ENCODE measurements around the gene CYP2J2.
"Not testable (repeated sequence)": the region's sequence is repeated elsewhere in the genome, so short reads cannot be mapped to it uniquely, and the experiment has no call there.

Gene CYP2J2

DNA sequence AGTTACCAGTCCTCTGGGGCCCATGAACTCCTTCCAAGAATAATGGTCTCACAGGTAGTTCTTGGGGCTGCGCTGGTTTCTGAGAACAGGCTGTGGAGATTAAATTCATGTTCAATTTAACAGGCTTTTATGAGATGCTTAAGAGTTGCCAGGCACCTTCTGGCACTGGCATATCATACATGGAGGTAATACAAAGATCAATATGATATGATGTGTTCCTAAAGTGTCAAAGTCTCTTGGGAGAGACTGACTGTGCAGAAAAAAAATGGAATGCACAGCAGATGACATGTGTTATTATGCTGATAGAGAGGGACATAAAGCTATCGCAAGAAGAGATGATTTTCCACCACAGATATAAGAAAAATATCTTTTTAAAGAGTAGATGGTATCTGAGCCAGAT lies 6.8 kb downstream of the CYP2J2 start:
- no peak for DNase-seq (ENCODE audit: low read depth)

DNA sequence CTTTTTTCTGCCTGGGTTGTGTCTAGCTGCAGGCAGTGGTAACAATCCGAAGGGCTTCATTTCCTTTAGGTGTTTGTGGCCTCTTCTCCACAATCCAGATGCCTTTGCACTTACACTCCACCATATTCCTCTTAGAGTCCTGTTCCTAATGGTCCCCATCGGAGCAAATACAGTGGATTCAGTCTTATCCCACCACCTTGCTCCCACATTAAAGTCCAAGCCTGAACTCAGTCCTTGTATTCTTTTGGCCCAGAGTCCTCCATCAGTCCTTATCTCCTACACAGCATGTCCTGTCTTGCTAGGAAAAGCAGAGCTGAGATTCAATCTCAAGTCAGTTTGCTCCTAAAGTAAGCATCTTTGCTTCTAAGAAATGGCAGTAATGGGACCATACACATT lies 8.8 kb downstream of the CYP2J2 start:
- no peak for DNase-seq (ENCODE audit: low read depth)

DNA sequence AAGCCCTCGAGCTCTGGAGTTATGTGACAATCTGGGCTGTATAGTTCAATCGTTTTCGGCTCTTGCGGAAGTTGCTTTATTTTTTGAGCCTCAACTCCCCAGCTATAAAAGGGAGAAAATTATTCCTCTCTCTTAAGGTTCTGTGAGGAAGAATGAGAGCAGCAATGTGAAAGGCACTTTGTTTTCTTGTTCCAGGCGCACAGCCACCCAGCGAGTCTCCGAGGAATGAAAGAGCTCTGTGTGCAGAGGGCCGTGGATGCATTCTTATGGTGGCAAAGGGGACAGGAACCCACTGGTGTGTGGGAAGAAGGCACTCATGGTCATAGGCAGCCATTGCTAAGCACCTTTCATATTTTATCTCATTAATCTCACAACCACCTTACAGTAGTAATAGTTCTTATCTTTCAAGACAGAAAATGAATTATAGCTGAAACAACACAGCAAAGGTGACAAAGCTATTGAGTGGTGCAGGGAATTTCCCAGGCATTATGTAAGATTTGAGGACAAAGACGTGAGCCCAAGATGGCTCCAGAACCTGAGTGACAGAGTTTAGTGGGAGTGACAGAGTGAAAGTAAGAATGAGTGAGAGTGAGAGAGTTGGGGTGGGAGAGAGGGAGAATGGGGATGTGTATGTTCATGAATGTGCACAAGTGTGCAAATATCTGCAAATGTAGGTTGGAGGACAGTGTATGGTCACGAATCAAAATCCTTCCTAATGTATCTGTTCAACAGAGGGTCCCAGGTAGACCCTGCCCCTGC lies 9.4 kb downstream of the CYP2J2 start:
- DNase-seq (ENCODE audit: low read depth) = no peak

DNA sequence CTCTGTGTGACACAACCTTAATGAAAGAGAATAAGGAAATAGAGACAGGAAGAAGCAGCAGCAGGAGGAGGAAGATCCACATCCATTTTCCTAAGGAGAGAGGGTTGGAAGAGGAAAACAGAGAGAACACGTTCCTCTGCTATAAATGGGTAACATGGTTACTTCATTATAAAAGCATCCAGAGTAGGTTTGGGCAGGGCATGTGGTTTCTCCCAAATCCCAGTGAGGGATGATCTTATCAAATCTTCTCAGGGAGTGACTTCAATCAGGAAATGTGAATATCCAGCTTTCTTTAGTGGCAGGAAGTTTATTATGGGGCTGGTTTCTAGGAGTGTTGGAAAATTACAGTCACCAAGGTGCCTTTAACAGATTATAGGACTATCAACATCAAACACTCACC lies 11.1 kb downstream of the CYP2J2 start:
- no peak for DNase-seq (ENCODE audit: low read depth)

DNA sequence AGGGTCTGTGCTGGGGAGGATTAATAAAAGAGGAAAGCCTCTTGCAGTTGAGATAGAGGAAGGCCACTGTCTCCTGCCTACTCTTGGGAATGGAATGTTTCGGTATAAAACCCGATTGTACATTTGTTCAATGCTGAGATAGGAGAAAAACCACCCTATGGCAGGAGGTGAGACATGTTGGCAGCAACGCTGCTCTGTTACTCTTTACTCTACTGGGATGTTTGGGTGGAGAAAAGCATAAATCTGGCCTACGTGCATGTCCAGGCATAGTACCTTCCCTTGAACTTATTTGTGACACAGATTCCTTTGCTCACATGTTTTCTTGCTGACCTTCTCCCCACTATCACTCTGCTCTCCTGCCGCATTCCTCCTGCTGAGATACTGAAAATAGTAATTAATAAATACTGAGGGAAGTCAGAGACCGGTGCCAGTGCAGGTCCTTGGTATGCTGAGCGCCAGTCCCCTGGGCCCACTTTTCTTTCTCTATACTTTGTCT lies 11.7 kb downstream of the CYP2J2 start:
- DNase-seq (ENCODE audit: low read depth) = not testable (repeated sequence)

DNA sequence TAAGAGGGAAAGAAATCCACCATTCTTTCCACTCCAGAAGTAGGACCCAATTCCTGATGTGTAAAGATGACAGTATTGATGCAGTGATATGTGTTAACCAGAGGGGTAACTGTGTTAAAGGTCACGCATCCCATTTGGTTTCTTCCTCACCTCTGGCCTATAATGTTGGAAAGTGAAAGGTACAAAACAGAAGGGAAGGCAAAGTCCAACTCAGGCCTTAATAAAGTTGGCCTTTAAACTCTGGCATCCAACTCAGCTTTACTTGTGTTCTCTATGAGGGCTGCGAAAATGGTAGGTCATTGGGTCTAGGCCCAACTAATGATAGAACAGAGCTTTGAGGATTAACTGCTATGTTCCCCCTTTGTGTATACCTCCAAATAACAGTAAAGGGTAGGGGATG lies 17.9 kb downstream of the CYP2J2 start:
- no peak for DNase-seq (ENCODE audit: low read depth)

DNA sequence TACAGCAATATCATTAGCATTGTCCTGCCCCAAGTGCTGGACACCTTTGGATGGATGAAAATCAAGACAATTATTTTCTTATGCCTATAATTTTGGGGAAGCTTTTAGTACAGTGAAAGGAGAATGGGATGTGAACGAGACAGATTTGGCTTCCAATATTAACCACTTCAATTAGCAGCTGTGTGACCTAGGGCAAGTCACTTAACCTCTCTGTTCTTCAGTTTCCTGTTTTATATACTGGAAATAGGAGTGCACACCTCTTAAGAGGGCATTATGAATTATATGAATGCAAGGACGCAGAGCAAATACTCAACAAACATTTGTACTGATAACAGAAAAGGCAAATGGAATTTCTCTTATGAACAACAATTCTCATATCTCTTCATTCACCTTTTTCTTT lies 18.5 kb downstream of the CYP2J2 start:
- no peak for DNase-seq (ENCODE audit: low read depth)

DNA sequence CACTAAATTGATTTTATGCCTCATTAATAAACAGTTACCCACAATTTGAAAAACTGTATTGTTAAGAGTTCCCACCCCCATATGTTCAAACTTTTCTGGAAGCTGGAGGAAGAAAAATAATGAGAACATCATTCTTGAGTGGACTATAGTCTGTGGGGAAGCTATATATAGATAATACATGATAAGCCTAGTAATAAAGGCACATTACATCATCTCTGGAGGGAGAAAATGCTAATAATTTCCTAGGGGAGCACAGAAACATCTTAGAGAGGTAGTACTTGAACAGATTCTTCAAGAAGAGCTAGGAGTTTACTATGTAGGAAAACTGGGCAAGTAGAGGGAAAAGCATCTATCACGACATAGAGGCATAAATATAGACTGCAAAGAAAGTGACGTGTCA lies 19.6 kb downstream of the CYP2J2 start:
- DNase-seq (ENCODE audit: low read depth) = no peak

DNA sequence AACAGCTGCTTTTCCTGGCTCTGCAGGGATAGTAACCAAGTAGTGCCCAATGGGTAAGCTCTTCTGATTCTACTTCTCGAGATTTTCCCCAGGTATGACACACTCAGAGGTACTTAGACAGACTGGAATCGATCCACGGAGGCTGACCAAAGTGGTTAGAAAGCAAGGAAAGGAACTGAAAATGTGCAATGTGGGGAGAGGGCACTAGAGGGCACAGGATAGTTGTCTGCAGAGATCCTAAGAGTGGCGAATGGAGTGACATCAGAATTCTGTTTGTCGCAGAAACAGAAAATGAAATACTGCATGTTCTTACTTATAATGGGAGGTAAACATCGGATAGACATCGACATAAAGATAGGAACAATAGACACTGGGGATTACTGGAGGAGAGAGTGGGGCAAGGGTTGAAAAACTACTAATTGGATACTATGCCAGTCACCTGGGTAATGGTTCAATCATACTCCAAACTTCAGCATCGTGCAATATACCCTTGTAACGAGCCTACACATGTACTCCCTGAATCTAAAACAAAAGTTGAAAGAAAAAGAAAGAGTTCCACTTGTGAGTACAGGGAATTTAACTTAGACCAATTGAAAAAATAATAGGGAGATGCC lies 23.3 kb downstream of the CYP2J2 start:
- no peak for DNase-seq (ENCODE audit: low read depth)

DNA sequence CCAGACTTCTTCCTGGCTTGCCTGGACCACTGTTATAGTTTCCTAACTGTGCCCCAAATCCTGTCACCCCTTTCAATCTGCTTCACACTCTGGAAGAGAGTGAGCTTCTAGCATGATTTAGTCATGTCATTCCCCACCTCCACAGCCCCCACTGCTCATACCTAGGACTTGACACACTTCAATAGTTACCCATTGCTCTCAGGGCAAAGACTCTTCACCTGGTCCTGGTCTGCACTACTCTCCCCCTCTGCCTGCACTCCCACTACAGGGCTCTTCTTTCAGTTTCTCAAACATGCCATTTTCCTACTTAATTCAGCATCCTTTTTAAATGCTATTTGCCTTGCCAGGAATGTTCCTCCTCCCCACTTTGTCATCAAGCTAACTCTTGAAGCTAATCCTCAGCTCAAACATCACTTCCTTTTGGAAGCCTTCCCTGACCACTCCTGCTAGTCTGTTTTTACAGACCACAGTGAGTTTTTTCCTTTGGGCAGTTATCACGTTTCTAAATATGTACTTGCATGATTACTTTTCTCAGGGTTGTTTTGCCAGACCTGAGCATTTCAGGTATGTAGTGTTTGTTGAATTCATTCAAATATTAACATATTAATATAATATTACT lies 24.7 kb downstream of the CYP2J2 start:
- DNase-seq (ENCODE audit: low read depth) = no peak

DNA sequence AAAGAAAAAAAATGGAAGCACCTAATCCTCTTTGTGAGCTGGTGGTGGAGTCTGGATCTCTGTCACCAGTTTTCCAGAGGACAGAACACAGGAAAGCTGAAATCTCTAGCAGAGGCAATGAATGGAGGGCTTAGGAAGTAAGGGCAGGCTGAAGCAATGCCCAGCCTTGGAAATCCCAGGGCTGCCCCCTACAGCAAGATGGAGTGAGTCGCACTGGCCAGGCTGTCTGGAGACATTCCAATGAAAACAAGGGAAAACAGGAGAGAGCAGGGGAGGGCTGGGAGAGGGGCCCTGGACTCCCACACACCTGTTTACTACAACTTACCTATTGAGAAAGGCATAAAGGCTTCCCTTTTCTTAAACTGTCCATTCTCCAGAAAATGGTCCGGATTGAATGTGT lies 25.9 kb downstream of the CYP2J2 start:
- no peak for DNase-seq (ENCODE audit: low read depth)

DNA sequence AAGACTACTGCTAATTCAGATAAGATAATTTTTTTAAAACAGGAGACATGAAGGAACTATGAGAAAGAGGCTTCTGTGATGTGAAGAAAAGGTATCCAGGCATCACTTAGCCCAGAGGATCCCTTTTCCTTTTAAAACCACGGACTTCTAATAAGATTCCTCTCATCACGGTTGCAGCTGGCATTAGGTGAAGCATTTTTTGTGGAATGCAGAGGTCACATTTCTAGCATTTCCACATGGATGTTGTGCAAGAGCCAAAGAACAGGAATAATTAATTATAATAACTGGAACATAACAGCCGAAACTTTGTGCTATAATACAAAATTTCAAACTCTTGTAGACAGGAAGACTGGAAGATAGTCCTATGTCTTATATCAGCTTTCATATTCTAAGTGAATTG lies 27.6 kb downstream of the CYP2J2 start:
- no peak for DNase-seq (ENCODE audit: low read depth)

DNA sequence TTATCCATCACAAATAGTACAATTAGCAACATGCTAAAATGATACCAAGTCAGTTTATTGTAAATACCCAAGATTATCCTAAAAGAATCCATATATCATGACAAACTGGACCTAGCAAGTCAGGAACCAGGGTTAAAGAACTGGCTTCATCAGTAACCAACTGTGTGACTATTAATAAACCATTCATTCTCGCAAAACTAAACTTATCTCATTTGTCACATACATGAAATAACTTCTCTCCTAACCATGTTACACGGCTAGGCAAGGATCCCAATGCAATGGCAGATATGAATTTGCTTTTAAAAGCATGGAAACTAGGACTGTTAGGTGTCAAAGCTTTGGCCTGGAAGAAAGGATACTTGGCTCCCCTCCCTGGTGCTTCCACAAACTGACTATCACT lies 29.4 kb downstream of the CYP2J2 start:
- DNase-seq (ENCODE audit: low read depth) = no peak

DNA sequence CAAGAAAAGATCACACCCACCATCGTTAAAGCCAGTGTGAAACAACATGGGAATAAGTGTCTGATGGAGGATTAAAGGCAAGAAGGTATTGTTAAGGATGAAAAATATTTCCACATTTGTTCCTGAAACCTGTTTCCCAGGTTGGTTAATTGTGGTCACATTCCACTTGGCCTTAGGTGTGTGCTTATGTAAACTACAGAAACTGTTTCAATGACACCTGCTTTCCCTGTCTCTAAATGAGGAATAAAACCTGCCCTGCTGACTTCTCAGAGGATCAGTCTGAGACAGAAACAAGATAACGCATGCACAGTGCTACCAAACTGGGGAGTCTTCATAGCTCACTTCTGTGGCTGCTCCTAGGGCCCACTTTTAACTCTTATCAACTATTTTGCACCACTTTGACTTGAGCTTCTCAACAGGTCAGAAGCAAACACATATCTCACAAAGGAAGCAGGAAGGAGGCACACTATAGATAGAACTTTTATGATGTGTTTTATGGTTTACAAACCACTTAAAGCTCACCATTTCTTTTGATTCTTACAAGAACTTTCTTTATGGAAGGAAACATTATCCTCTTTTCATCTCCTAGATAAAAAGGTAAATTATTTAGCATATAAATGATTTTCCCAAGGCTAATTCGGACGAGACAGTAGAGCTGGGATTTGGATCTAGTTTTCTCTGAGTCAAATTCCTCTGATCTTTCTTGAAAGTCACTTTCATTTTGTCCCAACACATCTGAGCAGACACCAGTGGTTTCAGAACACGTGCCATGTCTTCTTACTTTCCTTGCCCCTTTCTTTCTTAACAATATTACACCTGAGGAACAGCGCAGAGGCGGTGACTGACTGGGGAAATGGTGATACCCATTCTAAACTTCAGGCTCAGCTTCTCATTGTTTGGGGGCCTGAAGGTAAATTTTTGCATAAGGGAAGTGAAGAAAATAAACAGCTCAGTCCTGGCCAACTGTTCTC lies 33.4 kb downstream of the CYP2J2 start:
- DNase-seq (ENCODE audit: low read depth) = no peak

DNA sequence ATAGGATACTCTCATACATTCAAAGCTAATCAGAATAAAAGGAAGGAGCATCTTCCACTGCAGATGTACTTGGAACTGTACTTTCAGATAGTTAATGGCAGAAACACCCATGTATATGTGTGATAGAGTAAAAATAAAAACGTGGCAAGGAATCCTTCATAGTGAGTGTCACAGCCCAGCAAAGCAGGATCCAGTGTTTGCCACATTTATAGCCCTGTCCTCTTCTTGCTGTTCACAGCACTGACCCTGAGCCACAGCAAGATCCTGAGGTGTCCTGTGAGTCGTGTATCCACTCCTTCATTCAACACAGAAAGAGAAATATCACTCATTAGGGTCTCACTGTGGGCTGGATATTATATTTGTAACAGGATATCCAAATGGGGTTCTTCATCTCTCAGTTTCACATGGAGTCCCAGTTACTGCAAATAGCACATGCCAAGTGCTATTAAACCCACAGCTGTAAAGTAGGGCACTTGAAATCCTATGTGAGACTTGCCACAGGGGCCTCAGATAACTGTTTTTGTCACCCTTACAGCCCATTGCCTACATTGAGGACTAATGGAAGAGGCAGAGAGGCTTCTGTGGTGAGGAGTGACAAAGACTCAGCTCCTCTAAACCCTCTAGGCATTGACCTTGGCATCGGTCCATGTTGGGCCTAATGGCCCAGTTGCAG lies 41.3 kb downstream of the CYP2J2 start:
- no peak for DNase-seq (ENCODE audit: low read depth)

DNA sequence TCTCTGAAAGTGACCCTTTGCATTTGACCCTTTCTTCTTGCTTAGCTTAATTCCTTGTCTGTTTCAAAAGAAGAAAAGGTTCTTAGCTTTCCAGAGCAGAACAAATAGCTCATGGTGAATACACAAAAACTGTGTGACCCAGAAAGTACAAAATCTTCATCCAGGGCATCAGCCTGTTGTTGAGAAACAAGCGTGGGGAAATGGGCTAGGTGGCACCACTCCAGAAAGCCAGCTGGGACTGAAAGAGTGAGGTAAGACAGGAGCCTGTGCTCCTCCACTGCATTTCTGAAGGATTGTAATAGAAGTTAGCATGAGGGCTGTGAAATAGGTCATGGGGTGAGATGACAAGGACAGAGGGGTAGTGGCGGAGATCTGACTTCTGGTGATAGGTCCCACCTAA lies 45.8 kb downstream of the CYP2J2 start:
- no peak for DNase-seq (ENCODE audit: low read depth)

DNA sequence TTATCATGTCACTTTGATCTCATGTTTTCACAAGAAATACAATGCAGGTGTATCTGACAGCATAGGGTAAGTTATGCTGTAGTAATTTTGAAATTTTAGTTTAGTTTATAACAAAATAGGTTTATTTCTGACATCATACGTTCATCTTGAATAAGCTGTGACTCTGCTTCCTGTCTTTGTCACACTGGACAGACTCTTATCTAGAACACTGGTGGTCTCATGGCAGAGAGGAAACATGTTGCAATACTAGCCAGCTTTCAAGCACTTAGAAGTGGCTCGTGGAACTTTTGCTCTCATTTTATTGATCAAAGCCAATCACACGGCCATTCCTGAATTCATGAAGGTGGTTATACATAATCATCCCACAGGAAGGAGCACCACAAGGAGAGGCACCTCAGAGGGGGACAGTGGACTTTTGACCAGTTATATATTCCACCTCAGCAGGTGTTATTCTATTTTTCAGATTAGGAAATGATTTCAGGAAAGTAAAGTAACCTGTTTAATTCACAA lies 46.5 kb downstream of the CYP2J2 start:
- DNase-seq (ENCODE audit: low read depth) = no peak

DNA sequence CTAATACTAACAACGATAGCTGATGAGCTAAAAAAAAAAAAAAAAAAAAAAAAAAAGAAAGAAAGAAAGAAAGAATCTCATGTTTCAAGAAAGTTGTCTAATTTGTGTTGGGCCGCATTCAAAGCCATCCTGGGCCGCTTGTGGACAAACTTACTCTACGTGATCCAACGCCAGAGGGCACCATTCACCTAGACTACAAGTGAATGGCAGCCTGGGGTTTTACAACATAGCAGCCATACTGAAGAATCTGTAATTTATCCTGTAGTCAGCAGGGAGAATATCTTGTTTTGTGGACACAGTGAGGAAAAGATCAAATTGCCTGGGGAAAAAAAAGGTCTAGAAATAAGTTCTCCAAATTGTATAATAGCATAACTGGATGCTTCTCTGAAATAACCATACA lies 47.0 kb downstream of the CYP2J2 start:
- DNase-seq (ENCODE audit: low read depth) = peak; percentile 11

DNA sequence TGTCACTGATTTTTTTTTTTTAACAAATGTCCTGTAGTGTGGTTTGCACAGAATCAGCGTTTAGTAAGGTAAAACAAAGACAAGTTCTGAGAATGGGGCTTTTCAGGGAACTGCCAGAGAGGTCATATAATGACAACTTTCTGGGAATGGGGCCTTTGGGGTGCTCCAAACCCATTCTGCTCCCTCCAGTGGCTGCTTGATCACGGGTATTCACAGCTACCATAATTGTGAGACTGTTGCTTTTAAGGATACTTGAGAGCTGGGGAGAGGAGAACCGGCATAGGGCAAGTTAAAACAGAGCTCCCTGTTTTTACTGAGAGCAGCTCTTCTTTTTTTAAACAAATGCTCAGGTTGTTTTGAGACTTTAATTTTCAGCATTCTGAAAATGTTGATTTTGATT lies 48.2 kb downstream of the CYP2J2 start:
- DNase-seq (ENCODE audit: low read depth) = no peak

DNA sequence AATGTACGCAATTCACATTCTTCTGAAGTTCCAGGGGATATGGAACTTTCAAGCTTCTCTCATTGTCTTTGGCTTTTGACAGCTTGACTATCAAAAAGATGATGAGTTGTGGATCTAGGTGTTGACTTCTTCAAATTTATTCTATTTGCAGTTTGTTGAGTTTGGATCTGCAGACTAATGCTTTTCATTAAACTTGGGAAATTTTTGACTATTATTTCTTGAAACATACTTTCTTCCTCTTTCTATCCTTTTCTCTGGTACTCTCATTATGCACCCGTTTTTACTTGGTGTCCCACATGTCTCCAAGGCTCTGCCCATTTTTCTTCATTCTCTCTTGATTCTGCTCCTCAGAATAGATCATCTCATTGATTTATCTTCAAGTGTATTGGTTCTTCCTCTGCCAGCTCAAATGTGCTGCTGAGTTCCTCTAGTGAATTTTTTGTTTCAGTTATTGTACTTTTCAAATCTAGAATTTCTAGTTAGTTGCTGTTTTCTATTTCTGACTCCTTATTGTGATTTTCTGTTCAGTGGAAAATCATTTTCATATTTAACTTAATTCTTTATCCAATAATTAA lies 49.4 kb downstream of the CYP2J2 start:
- DNase-seq (ENCODE audit: low read depth) = no peak

DNA sequence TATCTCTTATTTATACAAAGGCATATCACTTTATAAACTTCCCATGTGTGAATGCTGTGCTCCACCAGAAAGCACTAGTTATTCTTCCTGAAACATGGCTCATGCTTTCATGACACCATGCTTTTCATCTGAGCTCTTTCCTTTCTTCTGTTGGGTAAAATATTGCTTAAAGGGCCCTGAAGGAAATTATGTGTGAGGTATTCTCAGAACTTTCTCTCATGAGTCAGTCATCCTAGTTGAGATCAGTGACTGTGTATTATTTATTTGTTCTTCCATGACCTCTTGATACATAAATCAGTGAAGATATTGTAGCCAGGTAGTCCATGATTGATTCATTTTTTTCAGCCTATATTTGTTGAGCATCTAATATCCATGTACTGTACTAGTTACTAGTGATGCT lies 54.8 kb downstream of the CYP2J2 start:
- DNase-seq (ENCODE audit: low read depth) = no peak
